ENCODE measurements around the gene NECAB3.

DNA sequence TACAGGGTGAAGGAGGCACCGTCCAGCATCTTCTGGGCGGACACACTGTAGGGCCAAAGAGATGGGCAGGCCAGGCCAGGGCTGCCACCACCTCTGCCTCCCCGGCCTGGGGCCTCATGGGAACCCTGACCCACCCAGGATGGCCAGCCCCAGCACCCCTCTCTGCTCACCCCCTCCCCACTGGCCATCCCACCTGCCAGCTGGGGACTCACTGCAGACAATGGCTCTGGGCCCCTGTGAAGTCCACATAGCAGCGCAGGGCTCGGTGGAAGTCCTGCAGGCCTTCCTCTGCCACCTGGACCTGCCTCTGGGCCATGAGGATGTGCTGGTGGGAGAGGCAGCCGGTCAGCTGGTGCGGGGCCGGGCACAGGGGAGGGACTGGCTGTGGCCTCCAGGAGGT lies 15.7 kb downstream of the NECAB3 start:
- TF ChIP-seq, protein P1, sequence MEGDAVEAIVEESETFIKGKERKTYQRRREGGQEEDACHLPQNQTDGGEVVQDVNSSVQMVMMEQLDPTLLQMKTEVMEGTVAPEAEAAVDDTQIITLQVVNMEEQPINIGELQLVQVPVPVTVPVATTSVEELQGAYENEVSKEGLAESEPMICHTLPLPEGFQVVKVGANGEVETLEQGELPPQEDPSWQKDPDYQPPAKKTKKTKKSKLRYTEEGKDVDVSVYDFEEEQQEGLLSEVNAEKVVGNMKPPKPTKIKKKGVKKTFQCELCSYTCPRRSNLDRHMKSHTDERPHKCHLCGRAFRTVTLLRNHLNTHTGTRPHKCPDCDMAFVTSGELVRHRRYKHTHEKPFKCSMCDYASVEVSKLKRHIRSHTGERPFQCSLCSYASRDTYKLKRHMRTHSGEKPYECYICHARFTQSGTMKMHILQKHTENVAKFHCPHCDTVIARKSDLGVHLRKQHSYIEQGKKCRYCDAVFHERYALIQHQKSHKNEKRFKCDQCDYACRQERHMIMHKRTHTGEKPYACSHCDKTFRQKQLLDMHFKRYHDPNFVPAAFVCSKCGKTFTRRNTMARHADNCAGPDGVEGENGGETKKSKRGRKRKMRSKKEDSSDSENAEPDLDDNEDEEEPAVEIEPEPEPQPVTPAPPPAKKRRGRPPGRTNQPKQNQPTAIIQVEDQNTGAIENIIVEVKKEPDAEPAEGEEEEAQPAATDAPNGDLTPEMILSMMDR (IDR thresholded peaks at IDR 0.05; ENCODE audit: insufficient read depth, low read length), result no peak
- TF ChIP-seq POLR2AphosphoS5 (IDR thresholded peaks at IDR 0.05; ENCODE audit: low read depth) (no peak), SPI1 (IDR thresholded peaks at IDR 0.05; ENCODE audit: borderline replicate concordance, low read depth) (no peak)
- TF ChIP-seq, protein P2, sequence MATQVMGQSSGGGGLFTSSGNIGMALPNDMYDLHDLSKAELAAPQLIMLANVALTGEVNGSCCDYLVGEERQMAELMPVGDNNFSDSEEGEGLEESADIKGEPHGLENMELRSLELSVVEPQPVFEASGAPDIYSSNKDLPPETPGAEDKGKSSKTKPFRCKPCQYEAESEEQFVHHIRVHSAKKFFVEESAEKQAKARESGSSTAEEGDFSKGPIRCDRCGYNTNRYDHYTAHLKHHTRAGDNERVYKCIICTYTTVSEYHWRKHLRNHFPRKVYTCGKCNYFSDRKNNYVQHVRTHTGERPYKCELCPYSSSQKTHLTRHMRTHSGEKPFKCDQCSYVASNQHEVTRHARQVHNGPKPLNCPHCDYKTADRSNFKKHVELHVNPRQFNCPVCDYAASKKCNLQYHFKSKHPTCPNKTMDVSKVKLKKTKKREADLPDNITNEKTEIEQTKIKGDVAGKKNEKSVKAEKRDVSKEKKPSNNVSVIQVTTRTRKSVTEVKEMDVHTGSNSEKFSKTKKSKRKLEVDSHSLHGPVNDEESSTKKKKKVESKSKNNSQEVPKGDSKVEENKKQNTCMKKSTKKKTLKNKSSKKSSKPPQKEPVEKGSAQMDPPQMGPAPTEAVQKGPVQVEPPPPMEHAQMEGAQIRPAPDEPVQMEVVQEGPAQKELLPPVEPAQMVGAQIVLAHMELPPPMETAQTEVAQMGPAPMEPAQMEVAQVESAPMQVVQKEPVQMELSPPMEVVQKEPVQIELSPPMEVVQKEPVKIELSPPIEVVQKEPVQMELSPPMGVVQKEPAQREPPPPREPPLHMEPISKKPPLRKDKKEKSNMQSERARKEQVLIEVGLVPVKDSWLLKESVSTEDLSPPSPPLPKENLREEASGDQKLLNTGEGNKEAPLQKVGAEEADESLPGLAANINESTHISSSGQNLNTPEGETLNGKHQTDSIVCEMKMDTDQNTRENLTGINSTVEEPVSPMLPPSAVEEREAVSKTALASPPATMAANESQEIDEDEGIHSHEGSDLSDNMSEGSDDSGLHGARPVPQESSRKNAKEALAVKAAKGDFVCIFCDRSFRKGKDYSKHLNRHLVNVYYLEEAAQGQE (IDR thresholded peaks at IDR 0.05; ENCODE audit: insufficient replicate concordance, low read depth), result no peak

Measured in HL-60 (cell line).